Ureter (tissue), 1 donor: ENCODE measurements around the gene UHMK1. TPM values are rescaled to one million over a fixed set of nuclear protein-coding genes. Genes with fewer than 3 reads are reported as not detected.
"Not testable (repeated sequence)": the region's sequence is repeated elsewhere in the genome, so short reads cannot be mapped to it uniquely, and the experiment has no call there.

Source experiments
- DNase-seq: peaks from one replicate; pipeline ENCODE4 v3.0.0-alpha.2; 2020; ENCODE audit warnings: low spot score
- total RNA-seq: library from RNA; stranded (reverse); gene quantifications from one replicate; pipeline ENCODE4 v1.2.4, GENCODE V29; 2023
- donor health status: DM: yes; HTN: yes; CAD: no.

Gene UHMK1
- total RNA-seq, 1 donor from 2014 or later = 49.7 TPM

GRCh38 chr1:162566870-162567269 lies 69.3 kb downstream of the UHMK1 start:
- no peak for DNase-seq

- no peak for DNase-seq
Measured at GRCh38 chr1:162568802-162569201, 71.2 kb downstream of the UHMK1 start.

GRCh38 chr1:162570718-162571117 lies 73.1 kb downstream of the UHMK1 start:
- no peak for DNase-seq

- not testable (repeated sequence) for DNase-seq
Measured at GRCh38 chr1:162571121-162571520, 73.5 kb downstream of the UHMK1 start.

GRCh38 chr1:162571696-162572095 lies 74.1 kb downstream of the UHMK1 start:
- no peak for DNase-seq

GRCh38 chr1:162573136-162573535 lies 75.5 kb downstream of the UHMK1 start:
- DNase-seq = no peak

GRCh38 chr1:162578071-162578700 lies 80.6 kb downstream of the UHMK1 start:
- DNase-seq = no peak

- no peak for DNase-seq
Measured at GRCh38 chr1:162578936-162579335, 81.3 kb downstream of the UHMK1 start.

Other genes starting within 250 kb of the UHMK1 start
- not detected for gene SPATA46, start 121.0 kb upstream of the UHMK1 start, total RNA-seq
- gene C1orf226, start 116.1 kb upstream of the UHMK1 start, total RNA-seq = 11.8 TPM
- gene SH2D1B, start 85.7 kb upstream of the UHMK1 start, total RNA-seq = 0.16 TPM
- 47.8 TPM for gene UAP1, start 63.9 kb downstream of the UHMK1 start, total RNA-seq
- 60.3 TPM for gene DDR2, start 134.6 kb downstream of the UHMK1 start, total RNA-seq